ENCODE data around the gene PACSIN1.

Gene PACSIN1

DNA sequence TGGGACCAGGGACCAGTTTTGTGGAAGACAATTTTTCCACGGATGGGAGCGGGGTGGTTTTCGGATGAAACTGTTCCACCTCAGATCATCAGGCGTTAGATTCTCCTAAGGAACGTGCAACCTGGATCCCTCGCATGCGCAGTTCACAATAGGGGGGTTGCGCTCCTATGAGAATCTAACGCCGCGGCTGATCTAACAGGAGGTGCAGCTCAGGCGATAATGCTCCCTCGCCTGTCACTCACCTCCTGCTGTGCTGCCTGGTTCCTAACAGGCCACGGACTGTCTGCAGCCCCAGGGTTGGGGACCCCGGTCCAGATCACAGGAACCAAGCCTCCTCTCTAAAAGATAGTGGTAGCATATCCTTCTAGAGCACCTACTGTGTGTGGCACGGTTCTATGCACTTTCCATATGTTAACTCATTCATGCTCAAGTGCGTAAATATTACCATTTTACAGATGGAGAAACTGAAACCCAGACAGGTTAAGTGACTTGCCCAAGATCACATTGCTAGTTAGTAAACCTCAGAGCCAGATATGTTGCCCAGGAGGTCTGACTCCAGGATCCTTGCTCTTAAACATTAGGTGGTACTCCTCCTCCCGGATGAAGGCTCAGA lies 65.0 kb downstream of the PACSIN1 start:
- ChIA-PET CTCF (no interaction called here), POLR2A (no interaction called here)
- DNase-seq (ENCODE audit: extremely low spot score), result no peak
- TF ChIP-seq FOXA1 (IDR thresholded peaks at IDR 0.05) (no peak), CTBP1 (IDR thresholded peaks at IDR 0.05; ENCODE audit: borderline replicate concordance) (no peak), SP1 (IDR thresholded peaks at IDR 0.05) (no peak)

DNA sequence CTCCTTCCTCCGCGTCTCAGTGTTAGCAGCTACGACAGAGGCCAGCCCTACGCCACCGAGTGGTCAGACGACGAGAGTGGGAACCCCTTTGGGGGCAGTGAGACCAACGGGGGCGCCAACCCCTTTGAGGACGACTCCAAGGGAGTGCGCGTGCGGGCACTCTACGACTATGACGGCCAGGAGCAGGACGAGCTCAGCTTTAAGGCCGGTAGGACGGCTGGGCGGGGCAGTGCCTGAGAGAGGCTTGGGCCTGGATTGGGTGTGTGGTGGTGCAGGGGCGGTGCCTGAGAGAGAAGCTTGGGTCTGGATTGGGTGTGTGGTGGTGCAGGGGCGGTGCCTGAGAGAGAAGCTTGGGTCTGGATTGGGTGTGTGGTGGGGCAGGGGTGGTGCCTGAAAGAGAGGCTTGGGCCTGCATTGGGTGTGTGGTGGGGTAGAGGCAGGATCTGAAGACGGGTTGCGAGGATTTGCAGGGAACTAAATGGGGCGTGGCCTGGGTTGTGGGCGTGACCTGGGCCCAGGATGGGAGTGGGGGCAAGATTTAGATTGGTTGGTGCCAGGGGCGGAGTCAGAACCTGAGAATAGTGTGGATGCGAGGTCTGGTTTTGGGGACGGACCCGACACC lies 65.8 kb downstream of the PACSIN1 start:
- TF ChIP-seq, protein P1, sequence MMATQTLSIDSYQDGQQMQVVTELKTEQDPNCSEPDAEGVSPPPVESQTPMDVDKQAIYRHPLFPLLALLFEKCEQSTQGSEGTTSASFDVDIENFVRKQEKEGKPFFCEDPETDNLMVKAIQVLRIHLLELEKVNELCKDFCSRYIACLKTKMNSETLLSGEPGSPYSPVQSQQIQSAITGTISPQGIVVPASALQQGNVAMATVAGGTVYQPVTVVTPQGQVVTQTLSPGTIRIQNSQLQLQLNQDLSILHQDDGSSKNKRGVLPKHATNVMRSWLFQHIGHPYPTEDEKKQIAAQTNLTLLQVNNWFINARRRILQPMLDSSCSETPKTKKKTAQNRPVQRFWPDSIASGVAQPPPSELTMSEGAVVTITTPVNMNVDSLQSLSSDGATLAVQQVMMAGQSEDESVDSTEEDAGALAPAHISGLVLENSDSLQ (IDR thresholded peaks at IDR 0.05), result no peak
- TF ChIP-seq SP1 (IDR thresholded peaks at IDR 0.05) (no peak), SUZ12 (IDR thresholded peaks at IDR 0.05) (no peak), CTBP1 (IDR thresholded peaks at IDR 0.05; ENCODE audit: borderline replicate concordance) (no peak), LEF1 (IDR thresholded peaks at IDR 0.05; ENCODE audit: borderline replicate concordance) (no peak), ARNT (IDR thresholded peaks at IDR 0.05) (no peak), TARDBP (IDR thresholded peaks at IDR 0.05) (no peak), FOXA1 (IDR thresholded peaks at IDR 0.05) (no peak), ELF4 (IDR thresholded peaks at IDR 0.05) (no peak), BHLHE40 (IDR thresholded peaks at IDR 0.05; ENCODE audit: borderline replicate concordance) (no peak), ZNF384 (IDR thresholded peaks at IDR 0.05) (no peak), L3MBTL2 (conservative IDR thresholded peaks at IDR 0.05) (no peak), HDGF (IDR thresholded peaks at IDR 0.05; ENCODE audit: borderline replicate concordance) (no peak), NFRKB (IDR thresholded peaks at IDR 0.05) (no peak), FOXK2 (IDR thresholded peaks at IDR 0.05) (no peak), FOXM1 (IDR thresholded peaks at IDR 0.05; ENCODE audit: borderline replicate concordance) (no peak)
- CTCF ChIA-PET, result interaction anchor here (0.6 kb wide), 1 partner anchor 29 kb away, joined by 5 read pairs; no protein-coding TSS in a partner anchor
- DNase-seq (ENCODE audit: extremely low spot score), result no peak
- POLR2A ChIA-PET, result no interaction called here

DNA sequence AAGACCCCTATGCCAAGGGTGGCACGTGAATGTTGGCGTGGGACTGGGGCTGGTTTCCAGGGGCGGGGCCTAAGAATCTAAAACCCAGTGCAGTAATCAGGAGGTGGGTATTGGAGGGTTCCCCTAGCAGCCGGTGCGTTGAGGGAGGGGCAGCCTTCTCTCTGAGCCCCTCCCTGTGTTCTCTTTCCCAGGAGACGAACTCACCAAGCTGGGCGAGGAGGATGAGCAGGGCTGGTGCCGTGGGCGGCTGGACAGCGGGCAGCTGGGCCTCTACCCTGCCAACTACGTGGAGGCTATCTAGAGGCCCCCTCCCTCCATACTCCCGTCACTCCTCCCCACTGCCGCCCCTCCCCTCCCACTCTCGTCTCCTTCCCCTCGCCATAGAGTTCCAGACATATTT lies 66.4 kb downstream of the PACSIN1 start:
- CTCF ChIA-PET, result no interaction called here
- POLR2A ChIA-PET, result no interaction called here
- no peak for TF ChIP-seq NFRKB (IDR thresholded peaks at IDR 0.05)
- DNase-seq (ENCODE audit: extremely low spot score), result no peak

DNA sequence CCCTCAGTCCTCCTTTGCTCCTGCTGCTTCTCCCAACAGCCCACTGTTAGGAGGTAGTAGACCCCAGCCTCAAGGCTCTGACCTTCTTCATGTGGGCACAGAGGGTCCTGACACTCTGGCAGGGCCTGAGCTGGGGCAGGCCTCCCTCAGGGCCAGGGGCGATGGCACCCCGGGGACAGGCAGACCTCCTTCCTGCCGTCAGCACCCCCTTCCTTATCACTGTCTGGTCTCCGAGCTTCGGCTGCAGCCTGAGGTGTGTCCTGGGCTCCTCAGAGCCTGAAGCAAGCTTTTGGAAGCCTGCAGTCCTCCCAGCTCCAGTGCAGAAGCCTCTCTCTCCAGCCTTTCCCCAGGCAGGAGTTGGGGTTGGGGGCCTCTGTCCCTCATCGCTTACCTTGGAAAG lies 68.3 kb downstream of the PACSIN1 start:
- no peak for DNase-seq (ENCODE audit: extremely low spot score)
- ChIA-PET CTCF (no interaction called here), POLR2A (no interaction called here)
- TF ChIP-seq ARNT (IDR thresholded peaks at IDR 0.05) (no peak), BHLHE40 (IDR thresholded peaks at IDR 0.05; ENCODE audit: borderline replicate concordance) (no peak), LEF1 (IDR thresholded peaks at IDR 0.05; ENCODE audit: borderline replicate concordance) (no peak), FOXA1 (IDR thresholded peaks at IDR 0.05) (no peak), FOXK2 (IDR thresholded peaks at IDR 0.05) (no peak), SP1 (IDR thresholded peaks at IDR 0.05) (no peak), SUZ12 (IDR thresholded peaks at IDR 0.05) (no peak), ELF4 (IDR thresholded peaks at IDR 0.05) (no peak), ZNF384 (IDR thresholded peaks at IDR 0.05) (no peak), NFRKB (IDR thresholded peaks at IDR 0.05) (no peak)
- TF ChIP-seq, protein P1 (IDR thresholded peaks at IDR 0.05), result no peak

DNA sequence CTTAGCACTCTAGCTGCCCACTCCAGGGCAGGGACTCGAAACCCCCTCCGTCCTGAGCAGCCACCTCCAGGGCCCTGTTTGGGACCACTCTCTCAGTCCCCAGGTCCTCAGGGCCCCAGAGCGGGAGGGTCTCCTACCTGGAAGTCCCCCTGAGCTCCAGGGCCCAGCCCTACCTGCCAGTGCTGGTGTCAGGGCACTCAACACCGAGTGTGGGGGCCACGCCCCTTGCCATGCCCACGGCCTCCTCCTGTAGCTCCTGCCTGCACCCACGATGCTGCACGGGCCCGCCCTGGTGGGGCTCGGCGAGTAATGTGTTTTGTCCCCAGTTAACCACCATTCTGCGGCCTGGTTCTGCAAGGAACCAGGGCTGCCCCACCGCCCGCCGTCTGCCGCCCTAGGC lies 68.8 kb downstream of the PACSIN1 start:
- ChIA-PET POLR2A (interaction anchor here (1.1 kb wide), 1 partner anchor 8 kb away, joined by 4 read pairs; no protein-coding TSS in a partner anchor), CTCF (interaction anchor here (0.6 kb wide), 1 partner anchor 140 kb away, joined by 3 read pairs; no protein-coding TSS in a partner anchor)
- TF ChIP-seq ELF4 (IDR thresholded peaks at IDR 0.05) (no peak), TARDBP (IDR thresholded peaks at IDR 0.05) (no peak), SUZ12 (IDR thresholded peaks at IDR 0.05) (no peak), HDGF (IDR thresholded peaks at IDR 0.05; ENCODE audit: borderline replicate concordance) (no peak), FOXM1 (IDR thresholded peaks at IDR 0.05; ENCODE audit: borderline replicate concordance) (no peak), BHLHE40 (IDR thresholded peaks at IDR 0.05; ENCODE audit: borderline replicate concordance) (no peak), NFRKB (IDR thresholded peaks at IDR 0.05) (no peak), SP1 (IDR thresholded peaks at IDR 0.05) (no peak), CTBP1 (IDR thresholded peaks at IDR 0.05; ENCODE audit: borderline replicate concordance) (no peak), FOXK2 (IDR thresholded peaks at IDR 0.05) (no peak), ZNF384 (IDR thresholded peaks at IDR 0.05) (no peak), FOXA1 (IDR thresholded peaks at IDR 0.05) (no peak), LEF1 (IDR thresholded peaks at IDR 0.05; ENCODE audit: borderline replicate concordance) (no peak), L3MBTL2 (conservative IDR thresholded peaks at IDR 0.05) (no peak), ARNT (IDR thresholded peaks at IDR 0.05) (no peak)
- TF ChIP-seq, protein P1 (IDR thresholded peaks at IDR 0.05), result no peak
- DNase-seq (ENCODE audit: extremely low spot score), result no peak

DNA sequence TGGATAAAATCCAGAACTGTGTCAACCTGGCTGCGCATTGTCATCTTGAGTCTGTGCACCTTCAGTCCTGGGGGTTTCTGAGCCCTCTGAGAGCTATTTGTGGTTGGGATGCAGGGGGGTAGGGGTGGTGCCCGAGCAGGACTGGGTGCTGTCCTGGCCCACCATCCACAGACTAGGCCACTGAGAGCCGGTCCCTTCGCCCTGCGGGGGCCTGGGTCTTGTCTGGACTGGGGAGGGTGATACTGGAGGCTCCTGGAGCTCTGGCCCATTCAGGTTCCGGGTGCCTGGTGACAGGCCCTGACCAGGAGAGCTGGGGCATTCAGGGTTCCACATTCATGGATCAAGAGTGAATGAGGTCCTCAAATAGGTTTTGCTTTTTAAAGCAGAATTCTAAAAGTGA lies 69.3 kb downstream of the PACSIN1 start:
- ChIA-PET CTCF (interaction anchor here (0.6 kb wide), 1 partner anchor 140 kb away, joined by 3 read pairs; no protein-coding TSS in a partner anchor), POLR2A (interaction anchor here (1.1 kb wide), 1 partner anchor 8 kb away, joined by 4 read pairs; no protein-coding TSS in a partner anchor)
- no peak for DNase-seq (ENCODE audit: extremely low spot score)
- TF ChIP-seq LEF1 (IDR thresholded peaks at IDR 0.05; ENCODE audit: borderline replicate concordance) (no peak), SP1 (IDR thresholded peaks at IDR 0.05) (no peak), ZNF384 (IDR thresholded peaks at IDR 0.05) (no peak), FOXA1 (IDR thresholded peaks at IDR 0.05) (no peak), ELF4 (IDR thresholded peaks at IDR 0.05) (no peak), FOXM1 (IDR thresholded peaks at IDR 0.05; ENCODE audit: borderline replicate concordance) (no peak), SUZ12 (IDR thresholded peaks at IDR 0.05) (no peak)
